Neutrophil (primary cell): ENCODE results near the gene ABCC8.

ENCODE experiments used
- H3K27ac ChIP-seq: fragments of 200-600 bp; sonication (generic); 2 replicates; pipeline ENCODE4 v1.5.1; 2016; ENCODE audit warnings: mild to moderate bottlenecking, moderate library complexity
- H3K27me3 ChIP-seq: fragments of 200-600 bp; sonication (generic); 2 replicates; pipeline ENCODE4 v1.6.0; 2016; ENCODE audit warnings: mild to moderate bottlenecking
- H3K36me3 ChIP-seq: fragments of 200-600 bp; sonication (generic); 2 replicates; pipeline ENCODE4 v1.5.1; 2017
- H3K4me1 ChIP-seq, 2 experiments: fragments of 200-600 bp in 1 of 2; sonication (generic) in 1 of 2; 1 replicate in 1 of 2; 2 replicates in 1 of 2; pipeline versions ENCODE4 v1.5.1 to v1.6.1; 2013 to 2016; ENCODE audit warnings: low read depth in 1 of 2, low read length in 1 of 2, mild to moderate bottlenecking in 1 of 2, moderate library complexity in 1 of 2; ENCODE audit not compliant: control insufficient read depth in 1 of 2, insufficient read depth in 1 of 2
- H3K4me3 ChIP-seq, 2 experiments: fragments of 200-600 bp in 1 of 2; sonication (generic) in 1 of 2; 1 replicate in 1 of 2; 2 replicates in 1 of 2; pipeline ENCODE4 v1.5.1; 2013 to 2016; ENCODE audit warnings: low read depth in 1 of 2, low read length in 1 of 2, mild to moderate bottlenecking in 1 of 2, moderate library complexity in 1 of 2
- H3K9me3 ChIP-seq: fragments of 200-600 bp; sonication (generic); 2 replicates; pipeline ENCODE4 v1.5.1; 2016
- TF ChIP-seq, protein P1 (sequence below): fragments of 200-600 bp; sonication (generic); IDR thresholded peaks from 2 replicates; pipeline ENCODE4 v1.5.1; 2016; ENCODE audit warnings: antibody characterized with exemption

Gene ABCC8

DNA sequence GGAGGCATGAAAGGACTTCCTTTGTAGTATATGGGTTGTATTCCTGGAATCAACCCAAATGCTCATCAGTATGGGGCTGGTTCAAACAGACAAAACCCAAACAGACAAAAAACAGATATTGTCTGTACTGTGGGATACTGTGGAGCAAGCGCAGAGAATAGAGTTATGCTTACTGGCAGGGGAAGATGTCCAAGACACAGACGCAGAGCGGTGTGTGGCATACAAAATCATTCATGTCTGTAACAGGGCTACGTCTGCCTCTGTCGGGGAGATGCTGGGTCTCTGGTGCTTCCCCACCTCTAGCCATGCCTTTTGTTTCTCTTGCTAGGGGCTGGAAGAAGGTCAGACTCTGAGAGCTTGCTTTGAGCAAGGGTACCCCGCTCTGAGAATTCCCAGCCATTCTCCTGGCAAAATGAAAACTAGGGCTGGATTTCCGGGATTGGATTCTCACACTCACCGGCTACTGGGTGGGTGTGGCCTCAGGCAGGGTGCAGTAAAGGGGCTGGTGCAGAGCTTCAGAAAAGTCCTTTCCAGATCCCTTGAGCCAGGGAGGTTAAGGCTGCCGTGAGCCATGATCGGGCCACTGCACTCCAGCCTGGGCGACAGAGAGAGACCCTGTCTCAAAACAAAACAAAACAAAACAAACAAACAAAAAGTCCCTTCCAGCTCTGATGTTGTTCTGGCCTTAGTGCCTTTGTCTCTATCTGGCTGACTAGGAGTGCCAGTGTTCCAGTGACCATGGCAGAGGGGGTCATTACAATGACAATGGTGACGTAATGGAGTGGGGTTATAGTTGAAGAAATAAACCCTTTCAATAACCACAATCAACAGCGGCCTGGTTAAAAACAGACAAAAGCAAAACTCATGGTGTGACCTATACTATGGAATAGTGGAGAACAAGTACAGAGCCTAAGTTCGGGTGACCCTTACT lies 2.9 kb upstream of the ABCC8 start:
- Histone ChIP-seq H3K27ac (no peak overlapping the region), H3K4me1 (peaks cover 0 to 5% of the 10 kb centered on the region in 2 experiments), H3K27me3 (peaks cover 61% of the 10 kb centered on the region), H3K4me3 (no peak overlapping the region), H3K9me3 (no peaks in the 10 kb centered on the region), H3K36me3 (no peaks in the 10 kb centered on the region)
- TF ChIP-seq, protein P1, sequence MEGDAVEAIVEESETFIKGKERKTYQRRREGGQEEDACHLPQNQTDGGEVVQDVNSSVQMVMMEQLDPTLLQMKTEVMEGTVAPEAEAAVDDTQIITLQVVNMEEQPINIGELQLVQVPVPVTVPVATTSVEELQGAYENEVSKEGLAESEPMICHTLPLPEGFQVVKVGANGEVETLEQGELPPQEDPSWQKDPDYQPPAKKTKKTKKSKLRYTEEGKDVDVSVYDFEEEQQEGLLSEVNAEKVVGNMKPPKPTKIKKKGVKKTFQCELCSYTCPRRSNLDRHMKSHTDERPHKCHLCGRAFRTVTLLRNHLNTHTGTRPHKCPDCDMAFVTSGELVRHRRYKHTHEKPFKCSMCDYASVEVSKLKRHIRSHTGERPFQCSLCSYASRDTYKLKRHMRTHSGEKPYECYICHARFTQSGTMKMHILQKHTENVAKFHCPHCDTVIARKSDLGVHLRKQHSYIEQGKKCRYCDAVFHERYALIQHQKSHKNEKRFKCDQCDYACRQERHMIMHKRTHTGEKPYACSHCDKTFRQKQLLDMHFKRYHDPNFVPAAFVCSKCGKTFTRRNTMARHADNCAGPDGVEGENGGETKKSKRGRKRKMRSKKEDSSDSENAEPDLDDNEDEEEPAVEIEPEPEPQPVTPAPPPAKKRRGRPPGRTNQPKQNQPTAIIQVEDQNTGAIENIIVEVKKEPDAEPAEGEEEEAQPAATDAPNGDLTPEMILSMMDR: no peak

DNA sequence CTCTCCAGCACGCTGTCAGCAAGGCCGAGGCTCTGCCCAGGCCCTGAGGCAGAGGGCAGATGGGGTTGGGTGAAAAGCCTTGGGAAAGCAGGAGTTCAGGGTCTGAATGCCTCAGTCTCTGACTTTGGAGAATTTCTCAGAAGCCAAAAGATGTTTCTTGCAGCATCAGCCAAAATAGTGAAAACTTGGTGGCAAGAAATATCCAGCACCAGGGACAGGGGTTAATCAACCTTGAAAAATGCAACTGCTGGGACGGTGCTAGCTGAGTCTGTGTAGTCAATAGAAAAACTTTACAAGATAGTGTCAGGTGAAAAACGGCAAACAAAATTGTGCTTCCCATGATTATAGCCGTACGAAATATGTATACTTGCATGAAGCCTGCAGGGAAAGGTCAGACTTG lies 1.4 kb upstream of the ABCC8 start:
- no peak overlapping the region for H3K27ac ChIP-seq
- no peaks in the 10 kb centered on the region for H3K9me3 ChIP-seq
- peaks cover 0 to 5% of the 10 kb centered on the region in 2 experiments for H3K4me1 ChIP-seq
- no peak overlapping the region for H3K4me3 ChIP-seq
- no peaks in the 10 kb centered on the region for H3K36me3 ChIP-seq
- H3K27me3 ChIP-seq: peaks cover 76% of the 10 kb centered on the region
- TF ChIP-seq, protein P1: no peak

DNA sequence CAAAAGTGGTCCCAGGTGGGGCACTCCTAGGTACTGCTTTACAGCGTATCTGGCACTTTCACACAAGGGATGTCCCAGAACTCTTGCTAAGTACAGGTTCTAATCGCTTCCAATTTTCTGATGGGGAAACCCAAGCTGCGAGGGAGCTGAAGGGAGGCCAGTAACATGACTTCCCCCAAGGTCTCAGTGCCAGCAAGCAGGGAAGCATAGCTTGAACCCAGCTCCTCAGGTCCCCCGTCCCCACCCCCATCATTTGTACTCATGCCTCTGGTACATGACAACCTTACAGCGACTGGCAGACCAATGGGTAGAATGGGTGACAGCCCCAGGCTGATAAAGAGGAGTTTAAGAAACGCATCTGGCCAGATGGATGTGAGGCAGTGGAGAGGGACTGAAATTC lies 716 bp upstream of the ABCC8 start:
- TF ChIP-seq, protein P1: no peak
- no peaks in the 10 kb centered on the region for H3K36me3 ChIP-seq
- peaks cover 0 to 5% of the 10 kb centered on the region in 2 experiments for H3K4me1 ChIP-seq
- H3K27me3 ChIP-seq: peaks cover 83% of the 10 kb centered on the region
- H3K4me3 ChIP-seq: no peak overlapping the region
- no peaks in the 10 kb centered on the region for H3K9me3 ChIP-seq
- H3K27ac ChIP-seq: no peak overlapping the region

GRCh38 chr11:17477084-17477333 lies 364 bp upstream of the ABCC8 start:
- Histone ChIP-seq H3K4me1 (peaks cover 0 to 5% of the 10 kb centered on the region in 2 experiments), H3K9me3 (no peaks in the 10 kb centered on the region), H3K36me3 (no peaks in the 10 kb centered on the region), H3K27me3 (peaks cover 85% of the 10 kb centered on the region), H3K4me3 (no peak overlapping the region), H3K27ac (no peak overlapping the region)
- TF ChIP-seq, protein P1: no peak

DNA sequence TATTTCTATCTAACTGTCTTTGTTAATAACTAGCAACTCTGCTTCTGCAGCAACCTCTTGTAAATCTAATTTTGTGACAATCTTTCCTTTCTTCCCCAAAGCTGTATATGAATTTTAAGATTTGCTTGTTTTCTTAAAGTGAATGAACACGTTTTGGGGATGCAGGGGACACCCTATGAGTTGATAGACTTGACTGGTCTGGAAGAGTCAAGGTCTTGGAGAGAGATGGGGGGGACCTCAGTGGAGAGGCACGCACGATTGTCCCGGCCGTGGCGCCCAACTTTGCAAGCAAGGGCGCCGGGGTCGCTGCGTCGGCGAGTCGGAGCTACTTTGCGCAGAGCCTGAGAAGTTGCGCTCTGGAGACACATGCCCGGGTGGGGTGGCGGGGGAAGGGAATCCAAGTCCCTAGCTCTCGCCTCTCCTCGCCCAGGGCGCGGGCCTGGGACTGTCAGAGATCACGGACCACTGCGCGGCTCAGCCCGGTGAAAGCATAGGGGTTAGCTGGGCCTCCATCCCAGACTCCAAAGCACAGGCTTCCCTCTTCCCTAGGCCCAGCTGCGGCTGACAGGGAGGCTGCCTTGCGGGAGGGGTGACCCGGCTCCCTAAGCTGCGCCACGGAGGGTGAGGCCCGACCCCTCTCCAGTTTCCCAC lies 854 bp downstream of the ABCC8 start:
- TF ChIP-seq, protein P1: no peak
- Histone ChIP-seq H3K27me3 (peaks cover 85% of the 10 kb centered on the region), H3K4me1 (peaks cover 0 to 5% of the 10 kb centered on the region in 2 experiments), H3K9me3 (no peaks in the 10 kb centered on the region), H3K36me3 (no peaks in the 10 kb centered on the region), H3K4me3 (no peak overlapping the region), H3K27ac (no peak overlapping the region)
